HG03039 (cell line): Measurements from ENCODE around the gene ESCO1.
"Not testable (repeated sequence)": the region's sequence is repeated elsewhere in the genome, so short reads cannot be mapped to it uniquely, and the experiment has no call there.

Experiments
- ATAC-seq: cut with Tn5 transposase; IDR thresholded peaks from one replicate; pipeline ENCODE4 v1.9.1; 2021; ENCODE audit warnings: mild to moderate bottlenecking, moderate library complexity; ENCODE audit not compliant: unreplicated experiment

ESCO1 gene

GRCh38 chr18:21592361-21592760 is 8.1 kb downstream of the ESCO1 start:
- not testable (repeated sequence) for ATAC-seq

- ATAC-seq = no peak
These were observed 16.1 kb downstream of the ESCO1 start for GRCh38 chr18:21584391-21584790.

GRCh38 chr18:21575656-21576055 is 24.8 kb downstream of the ESCO1 start:
- no peak for ATAC-seq

GRCh38 chr18:21571772-21572171 is 28.7 kb downstream of the ESCO1 start:
- ATAC-seq = no peak

- no peak for ATAC-seq
These were observed 41.3 kb downstream of the ESCO1 start for GRCh38 chr18:21559195-21559594.

- no peak for ATAC-seq
These were observed 42.8 kb downstream of the ESCO1 start for GRCh38 chr18:21557607-21558253.

GRCh38 chr18:21550510-21550970 is 50.0 kb downstream of the ESCO1 start:
- ATAC-seq = no peak

- no peak for ATAC-seq
These were observed 51.9 kb downstream of the ESCO1 start for GRCh38 chr18:21548647-21549046.

- ATAC-seq = no peak
These were observed 54.1 kb downstream of the ESCO1 start for GRCh38 chr18:21546423-21546822.

GRCh38 chr18:21538230-21538629 is 62.3 kb downstream of the ESCO1 start:
- ATAC-seq = no peak

- no peak for ATAC-seq
These were observed 66.2 kb downstream of the ESCO1 start for GRCh38 chr18:21534327-21534726.

- ATAC-seq = no peak
These were observed 74.0 kb downstream of the ESCO1 start for GRCh38 chr18:21526463-21526862.

- ATAC-seq = no peak
These were observed 74.6 kb downstream of the ESCO1 start for GRCh38 chr18:21525916-21526315.

- ATAC-seq = no peak
These were observed 78.0 kb downstream of the ESCO1 start for GRCh38 chr18:21522530-21522929.

GRCh38 chr18:21513741-21514140 is 86.8 kb downstream of the ESCO1 start:
- ATAC-seq = no peak

- no peak for ATAC-seq
These were observed 87.2 kb downstream of the ESCO1 start for GRCh38 chr18:21513292-21513691.

- no peak for ATAC-seq
These were observed 91.4 kb downstream of the ESCO1 start for GRCh38 chr18:21509062-21509461.

- no peak for ATAC-seq
These were observed 92.4 kb downstream of the ESCO1 start for GRCh38 chr18:21507913-21508701.

GRCh38 chr18:21502661-21503060 is 97.8 kb downstream of the ESCO1 start:
- ATAC-seq = no peak

- ATAC-seq = no peak
These were observed 100.5 kb downstream of the ESCO1 start for GRCh38 chr18:21499997-21500396.

GRCh38 chr18:21496277-21496835 is 104.1 kb downstream of the ESCO1 start:
- ATAC-seq = no peak

GRCh38 chr18:21490748-21491147 is 109.8 kb downstream of the ESCO1 start:
- ATAC-seq = no peak
